Lung (tissue), 12 donors: ENCODE data around the gene KIAA0930. TPM values are rescaled to one million over a fixed set of nuclear protein-coding genes. Genes with fewer than 3 reads are reported as not detected.
A peak's percentile ranks its signal among the peaks of the same experiment; 100 is the strongest.

ENCODE experiments used
- ATAC-seq: fragments of 200-7000 bp; cut with Tn5 transposase; one replicate; pipeline ENCODE4 v1.9.1; 2020; ENCODE audit warnings: moderate number of reproducible peaks; ENCODE audit not compliant: insufficient read depth, low FRiP score
- DNase-seq, 3 donors: peaks; one replicate each; pipeline ENCODE4 v3.0.0-alpha.2; 2013 to 2017
- H3K27ac ChIP-seq, 2 donors: one replicate each; pipeline ENCODE4 v1.5.1; 2013; ENCODE audit warnings: mild to moderate bottlenecking in 2 of 2, moderate library complexity in 2 of 2, control low read depth in 1 of 2, inconsistent platforms in 1 of 2, low read depth in 1 of 2, low read length in 1 of 2
- H3K27me3 ChIP-seq, 3 donors: one replicate each; pipeline ENCODE4 v1.5.1; 2013; ENCODE audit warnings: low read length in 2 of 3; ENCODE audit not compliant: control insufficient read depth in 3 of 3, insufficient read depth in 3 of 3
- H3K36me3 ChIP-seq, 4 donors: one replicate each; pipeline ENCODE4 v1.5.1; 2013; ENCODE audit warnings: low read length in 4 of 4, mild to moderate bottlenecking in 1 of 4, moderate library complexity in 1 of 4; ENCODE audit not compliant: control insufficient read depth in 4 of 4, insufficient read depth in 4 of 4
- H3K4me1 ChIP-seq, 5 donors: one replicate each; pipeline ENCODE4 v1.5.1; 2013; ENCODE audit warnings: low read length in 5 of 5, mild to moderate bottlenecking in 2 of 5, moderate library complexity in 1 of 5; ENCODE audit not compliant: control insufficient read depth in 5 of 5, insufficient read depth in 5 of 5
- H3K4me3 ChIP-seq: one replicate; pipeline ENCODE4 v1.5.1; 2013; ENCODE audit warnings: mild to moderate bottlenecking, control low read depth, moderate library complexity
- H3K9ac ChIP-seq, 2 donors: one replicate each; pipeline ENCODE4 v1.5.1; 2013; ENCODE audit warnings: low read length in 2 of 2, control low read depth in 1 of 2; ENCODE audit not compliant: insufficient read depth in 1 of 2
- H3K9me3 ChIP-seq, 4 donors: one replicate each; pipeline ENCODE4 v1.5.1; 2013; ENCODE audit warnings: low read length in 3 of 4, mild to moderate bottlenecking in 1 of 4, moderate library complexity in 1 of 4; ENCODE audit not compliant: control insufficient read depth in 4 of 4, insufficient read depth in 3 of 4
- CTCF ChIP-seq: IDR thresholded peaks from 2 replicates; pipeline ENCODE4 v1.5.1; 2012; ENCODE audit warnings: mild to moderate bottlenecking; ENCODE audit errors: control extremely low read depth, extremely low read depth
- WGBS, 2 donors: extraction: QIAGEN DNeasy Blood & Tissue Kit; methylation state at CpG; one replicate each; pipeline ENCODE4 v1.1.7; 2013; 5-methylcytosine and 5-hydroxymethylcytosine counted together
- polyA plus RNA-seq, 2 donors: library from polyadenylated mRNA; stranded (reverse); fragments of 200-250 nt; gene quantifications; one replicate each; pipeline ENCODE4 v1.2.1, GENCODE V29; 2013
- total RNA-seq, 2 donors: library from RNA; depleted of rRNA in 1 of 2; stranded (reverse); fragments of >200 nt in 1 of 2; gene quantifications; one replicate each; pipeline ENCODE4 v1.2.1, GENCODE V29; 2014 to 2021
- donor health status: control.
- donor health status: control.
- donor health status: Bipolar disorder and iron deficiency.
- donor health status: healthy.
- donor health status: DM: yes; HTN: yes; CAD: no.

Gene KIAA0930
- total and polyA plus RNA-seq, 4 donors: 25.9 to 67.3 (median 57.3) TPM

DNA sequence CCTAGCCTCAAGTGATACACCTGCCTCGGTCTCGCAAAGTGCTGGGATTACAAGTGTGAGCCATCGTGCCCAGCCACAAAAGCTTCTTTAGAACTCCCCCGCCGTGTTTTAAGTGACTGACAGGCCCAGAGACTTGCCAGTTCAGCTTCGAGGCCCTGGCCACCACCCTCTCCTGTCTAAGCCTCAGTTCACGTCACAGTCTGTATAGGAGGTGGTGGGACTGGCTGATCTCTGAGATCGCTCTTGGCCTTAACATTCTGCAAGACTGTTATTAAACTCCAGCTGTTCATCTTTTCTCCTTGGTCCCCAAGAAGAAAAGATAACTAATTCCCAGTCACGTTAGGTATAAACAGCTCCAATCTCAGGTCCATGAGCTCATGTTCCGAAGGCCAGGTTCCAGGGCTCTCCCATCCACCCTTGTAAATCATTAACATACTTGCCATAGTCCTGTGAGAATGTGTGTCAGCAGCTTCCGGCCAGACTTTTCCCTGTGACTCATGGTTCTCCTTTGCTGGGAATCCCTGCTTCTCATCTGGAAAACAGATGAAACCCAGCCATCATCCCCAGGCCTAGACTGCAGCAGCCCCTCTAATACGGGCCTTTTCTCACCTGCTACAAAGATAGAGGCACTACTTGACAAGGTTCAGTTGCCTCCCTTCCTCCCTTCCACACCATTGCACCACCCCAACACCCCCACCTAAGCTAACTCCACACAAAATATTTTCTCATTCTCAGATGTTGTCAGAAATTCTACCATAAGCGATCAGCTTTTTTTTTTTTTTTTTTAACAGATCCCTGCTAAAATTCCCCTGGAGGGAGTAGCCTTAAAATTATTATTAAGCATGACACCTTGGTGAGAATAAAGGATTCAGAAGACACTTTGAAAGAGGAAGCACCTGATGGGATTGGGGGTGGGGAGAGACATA is 5.6 kb upstream of the KIAA0930 start:
- Histone ChIP-seq H3K27me3 (no peaks in the 10 kb centered on the region), H3K36me3 (no peaks in the 10 kb centered on the region), H3K9ac (no peak overlapping the region), H3K4me3 (no peak overlapping the region), H3K27ac (peak overlapping the region in 1 of 2 donors; percentile 68), H3K9me3 (no peaks in the 10 kb centered on the region), H3K4me1 (peaks cover 0 to 7% (median 0%) of the 10 kb centered on the region in 5 donors)
- 57 to 78% methylated on average over 13 of the region's 13 CpGs for WGBS, 2 donors
- no peak for TF ChIP-seq CTCF
- ATAC-seq (peak; percentile 54), DNase-seq (peak; percentile 42 to 69 (median 54))

GRCh38 chr22:45244916-45245315 is 4.2 kb upstream of the KIAA0930 start:
- Histone ChIP-seq H3K27ac (no peak overlapping the region), H3K4me1 (peaks cover 0 to 11% (median under 1%) of the 10 kb centered on the region in 5 donors), H3K27me3 (no peaks in the 10 kb centered on the region), H3K9me3 (no peaks in the 10 kb centered on the region), H3K36me3 (no peaks in the 10 kb centered on the region), H3K9ac (no peak overlapping the region), H3K4me3 (no peak overlapping the region)
- no peak for TF ChIP-seq CTCF
- no peak for ATAC-seq
- DNase-seq: no peak
- WGBS, 2 donors: 44 to 71% methylated on average over 4 of the region's 4 CpGs

GRCh38 chr22:45242778-45243191 is 2.1 kb upstream of the KIAA0930 start:
- Histone ChIP-seq H3K9me3 (no peaks in the 10 kb centered on the region), H3K27me3 (no peaks in the 10 kb centered on the region), H3K9ac (no peak overlapping the region), H3K27ac (no peak overlapping the region), H3K4me1 (peaks cover 0 to 17% (median 7%) of the 10 kb centered on the region in 5 donors), H3K36me3 (peaks cover 0 to 2% (median 0%) of the 10 kb centered on the region in 4 donors), H3K4me3 (no peak overlapping the region)
- DNase-seq (peak; percentile 53 to 73 (median 69)), ATAC-seq (no peak)
- 48 to 58% methylated on average over 7 of the region's 7 CpGs for WGBS, 2 donors
- no peak for TF ChIP-seq CTCF
